GM12873 (cell line): ENCODE data around the gene MAML3.

ENCODE experiments used
- TF ChIP-seq, protein P1 (sequence below): IDR thresholded peaks from 2 replicates; pipeline ENCODE4 v1.5.1; 2012; ENCODE audit warnings: low read depth, mild to moderate bottlenecking, moderate library complexity, low read length, control low read depth; ENCODE audit not compliant: insufficient read depth; ENCODE audit errors: missing control alignments

MAML3 gene

GRCh38 chr4:139913398-139913990 is 240.5 kb downstream of the MAML3 start:
- TF ChIP-seq, protein P1, sequence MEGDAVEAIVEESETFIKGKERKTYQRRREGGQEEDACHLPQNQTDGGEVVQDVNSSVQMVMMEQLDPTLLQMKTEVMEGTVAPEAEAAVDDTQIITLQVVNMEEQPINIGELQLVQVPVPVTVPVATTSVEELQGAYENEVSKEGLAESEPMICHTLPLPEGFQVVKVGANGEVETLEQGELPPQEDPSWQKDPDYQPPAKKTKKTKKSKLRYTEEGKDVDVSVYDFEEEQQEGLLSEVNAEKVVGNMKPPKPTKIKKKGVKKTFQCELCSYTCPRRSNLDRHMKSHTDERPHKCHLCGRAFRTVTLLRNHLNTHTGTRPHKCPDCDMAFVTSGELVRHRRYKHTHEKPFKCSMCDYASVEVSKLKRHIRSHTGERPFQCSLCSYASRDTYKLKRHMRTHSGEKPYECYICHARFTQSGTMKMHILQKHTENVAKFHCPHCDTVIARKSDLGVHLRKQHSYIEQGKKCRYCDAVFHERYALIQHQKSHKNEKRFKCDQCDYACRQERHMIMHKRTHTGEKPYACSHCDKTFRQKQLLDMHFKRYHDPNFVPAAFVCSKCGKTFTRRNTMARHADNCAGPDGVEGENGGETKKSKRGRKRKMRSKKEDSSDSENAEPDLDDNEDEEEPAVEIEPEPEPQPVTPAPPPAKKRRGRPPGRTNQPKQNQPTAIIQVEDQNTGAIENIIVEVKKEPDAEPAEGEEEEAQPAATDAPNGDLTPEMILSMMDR = no peak

GRCh38 chr4:139912445-139912844 is 241.5 kb downstream of the MAML3 start:
- TF ChIP-seq, protein P1 = no peak

DNA sequence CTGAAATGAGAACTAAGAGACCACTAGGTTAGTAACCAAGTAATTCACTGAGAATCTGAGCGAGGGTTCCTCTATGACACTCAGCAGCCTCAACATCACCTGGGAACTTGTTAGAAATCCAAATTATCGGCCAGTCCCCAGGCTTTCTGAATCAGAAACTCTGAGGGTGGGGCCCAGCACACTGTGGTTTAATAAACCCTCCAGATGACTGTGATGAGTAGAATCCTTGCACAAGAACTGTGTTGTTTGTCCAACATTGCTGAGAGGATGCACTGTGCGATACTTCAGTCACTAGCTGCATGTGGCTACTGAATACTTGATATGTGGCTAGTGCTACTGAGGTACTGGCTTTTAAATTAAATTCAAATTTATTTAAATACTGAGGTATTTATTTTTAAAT is 243.9 kb downstream of the MAML3 start:
- TF ChIP-seq, protein P1 = no peak

GRCh38 chr4:139908636-139909437 is 245.1 kb downstream of the MAML3 start:
- TF ChIP-seq, protein P1 = no peak

DNA sequence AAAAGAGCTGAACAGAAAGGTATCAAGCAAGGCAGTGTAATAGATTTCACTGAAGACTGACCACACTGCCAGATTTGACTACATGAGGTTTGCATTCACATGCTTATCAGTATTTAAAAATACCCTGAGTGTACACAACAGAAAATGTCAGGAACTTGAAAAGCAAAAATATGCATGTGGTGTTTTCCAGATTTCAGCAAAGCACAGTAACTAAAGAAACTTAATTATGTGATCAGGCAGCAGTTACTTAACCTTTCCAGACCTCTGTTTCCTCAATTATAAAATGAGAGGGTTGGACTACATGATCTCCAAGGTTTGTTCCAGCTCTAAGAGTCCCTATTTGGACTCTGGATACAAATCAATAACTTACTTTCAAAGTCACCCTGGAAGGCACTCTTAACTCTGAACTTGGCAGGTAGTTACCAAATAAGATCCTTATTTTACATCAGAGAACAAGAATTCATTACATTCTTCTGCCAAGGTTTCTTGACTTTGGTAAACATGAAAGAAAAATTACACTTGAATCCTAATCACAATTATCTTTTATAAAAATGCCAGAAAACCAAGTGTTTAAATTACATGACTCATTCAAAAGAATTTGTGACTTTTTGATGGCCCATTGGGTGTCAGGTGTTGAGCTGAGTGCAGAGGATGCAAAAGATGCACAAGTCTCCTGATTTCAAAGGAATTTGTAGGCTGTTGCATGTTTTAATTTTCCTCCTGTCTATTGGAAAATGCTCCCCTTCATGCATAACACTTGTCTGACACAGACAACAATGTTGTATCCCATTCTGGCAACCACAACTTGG is 246.8 kb downstream of the MAML3 start:
- TF ChIP-seq, protein P1 = no peak

DNA sequence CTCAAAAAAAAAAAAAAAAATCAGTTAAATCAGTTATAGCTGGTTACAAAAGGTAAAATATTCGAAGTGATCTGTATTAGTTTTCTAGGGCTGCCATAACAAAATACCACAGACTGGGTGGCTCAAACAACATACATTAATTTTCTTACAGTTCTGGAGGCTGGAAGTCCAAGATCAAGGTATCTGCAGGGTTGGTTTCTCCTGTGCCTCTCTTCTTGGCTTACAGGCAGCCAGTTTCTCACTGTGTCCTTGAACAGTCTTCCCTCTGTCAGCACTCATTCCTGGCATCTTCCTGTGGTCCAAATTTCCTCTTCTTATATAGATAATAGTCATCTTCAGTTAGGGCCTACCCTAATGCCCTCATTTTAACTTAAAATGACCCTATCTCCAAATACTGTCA is 248.5 kb downstream of the MAML3 start:
- TF ChIP-seq, protein P1 = no peak

GRCh38 chr4:139904406-139904805 is 249.6 kb downstream of the MAML3 start:
- TF ChIP-seq, protein P1 = no peak
